GM12878 (cell line): ENCODE data around the gene DNAH9. TPM values are rescaled to one million over a fixed set of nuclear protein-coding genes. Genes with fewer than 3 reads are reported as not detected.

Experiments
- ATAC-seq: fragments of 200-7000 bp; cut with Tn5 transposase; 3 replicates; pipeline ENCODE4 v1.9.1; 2020; ENCODE audit warnings: mild to moderate bottlenecking, moderate library complexity
- BruUV-seq: library from RNA; stranded (reverse); fragments of 400-500 nt; replicated peaks from 2 replicates; lab custom pipeline; 2021; lab: Mats Ljungman, UMichigan
- CTCF ChIA-PET: fragments of 300-600 bp; sonication (Branson Sonifier 250); formaldehyde crosslinking; extraction: SDS; loops from one replicate; lab custom pipeline; 2021; ENCODE audit warnings: inconsistent platforms; lab: Yijun Ruan, JAX
- POLR2A ChIA-PET: fragments of 350-600 bp; formaldehyde crosslinking; extraction: SDS; loops from one replicate; lab custom pipeline; 2021; ENCODE audit warnings: inconsistent platforms; lab: Charles Lee
- RAD21 ChIA-PET: fragments of 300-600 bp; sonication (Branson Sonifier 250); formaldehyde crosslinking; loops from one replicate; lab custom pipeline; 2023; ENCODE audit warnings: antibody characterized with exemption; ENCODE audit not compliant: unreplicated experiment; lab: Charles Lee
- SMC1A ChIA-PET: fragments of 300-600 bp; sonication (Branson Sonifier 250); formaldehyde crosslinking; loops from one replicate; lab custom pipeline; 2023; ENCODE audit not compliant: unreplicated experiment, uncharacterized antibody; lab: Charles Lee
- DNase-seq: peaks from one replicate; pipeline ENCODE4 v3.0.0-alpha.2; 2011; ENCODE audit warnings: low read depth, low spot score
- FAIRE-seq: peaks from 3 replicates; lab custom pipeline; 2011; peaks lifted over from hg19 to GRCh38; lab: Jason Lieb, UNC
- H2AFZ ChIP-seq: 2 replicates; pipeline ENCODE4 v1.6.0; 2011; ENCODE audit warnings: low read depth, low read length, control low read depth; ENCODE audit not compliant: control insufficient read depth
- H3K27ac ChIP-seq: 2 replicates; pipeline ENCODE4 v1.5.1; 2011; ENCODE audit warnings: control low read depth; ENCODE audit not compliant: control insufficient read depth, insufficient read depth
- H3K27me3 ChIP-seq, 2 experiments: replicated peaks in 1 of 2; 2 replicates each; pipeline versions ENCODE4 v1.6.0 to v1.6.1; 2011; ENCODE audit warnings: low read length in 1 of 2; ENCODE audit not compliant: control insufficient read depth in 2 of 2, insufficient read depth in 2 of 2
- H3K36me3 ChIP-seq, 2 experiments: 2 replicates each; pipeline ENCODE4 v1.5.1; 2011; ENCODE audit warnings: low read length in 1 of 2; ENCODE audit not compliant: control insufficient read depth in 2 of 2, insufficient read depth in 2 of 2
- H3K4me1 ChIP-seq: 2 replicates; pipeline ENCODE4 v1.6.1; 2011; ENCODE audit warnings: mild to moderate bottlenecking, low read length, moderate library complexity, mixed read lengths; ENCODE audit not compliant: control insufficient read depth, insufficient read depth
- H3K4me2 ChIP-seq: 2 replicates; pipeline ENCODE4 v1.6.0; 2011; ENCODE audit warnings: control low read depth; ENCODE audit not compliant: control insufficient read depth, insufficient read depth
- H3K4me3 ChIP-seq: fragments of 200-600 bp; sonication (generic); 2 replicates; pipeline ENCODE4 v1.5.1; 2016
- H3K79me2 ChIP-seq: 2 replicates; pipeline ENCODE4 v1.6.0; 2011; ENCODE audit warnings: low read length; ENCODE audit not compliant: control insufficient read depth, insufficient read depth
- H3K9ac ChIP-seq: 2 replicates; pipeline ENCODE4 v1.8.0; 2011; ENCODE audit warnings: low read length, control low read depth, mixed read lengths; ENCODE audit not compliant: control insufficient read depth, insufficient read depth
- H3K9me3 ChIP-seq: replicated peaks from 3 replicates; pipeline ENCODE4 v1.5.1; 2011; ENCODE audit warnings: mild to moderate bottlenecking, low read length; ENCODE audit not compliant: control insufficient read depth, insufficient read depth
- H4K20me1 ChIP-seq: 2 replicates; pipeline ENCODE4 v1.6.0; 2011; ENCODE audit not compliant: control insufficient read depth, insufficient read depth
- BCL3 ChIP-seq: IDR thresholded peaks from 2 replicates; pipeline ENCODE4 v1.6.1; 2011; ENCODE audit warnings: borderline replicate concordance, low read depth, mild to moderate bottlenecking, moderate library complexity, low read length; ENCODE audit not compliant: insufficient read depth, poor library complexity, severe bottlenecking
- CHD1 ChIP-seq: IDR thresholded peaks from 2 replicates; pipeline ENCODE4 v1.6.1; 2012; ENCODE audit warnings: low read depth, low read length, improper control_type of control experiment
- FOXM1 ChIP-seq: IDR thresholded peaks from 2 replicates; pipeline ENCODE4 v1.6.1; 2012; ENCODE audit warnings: low read depth, mild to moderate bottlenecking, inconsistent platforms, low read length, moderate library complexity
- HCFC1 ChIP-seq: fragments of 150-350 bp; IDR thresholded peaks from 2 replicates; pipeline ENCODE4 v1.6.1; 2014; ENCODE audit warnings: low read length
- IRF5 ChIP-seq: fragments of 450-650 bp; IDR thresholded peaks from 2 replicates; pipeline ENCODE4 v1.6.1; 2017; ENCODE audit warnings: borderline replicate concordance
- MLLT1 ChIP-seq: fragments of 450-650 bp; IDR thresholded peaks from 2 replicates; pipeline ENCODE4 v1.6.1; 2016; ENCODE audit warnings: mild to moderate bottlenecking
- NRF1 ChIP-seq: conservative IDR thresholded peaks from 2 replicates; pipeline ENCODE4 v1.6.1; 2011; ENCODE audit warnings: mild to moderate bottlenecking, low read depth, low read length, improper control_type of control experiment
- PAX5 ChIP-seq: IDR thresholded peaks from 2 replicates; pipeline ENCODE4 v1.6.1; 2011; ENCODE audit warnings: low read depth, low read length, borderline replicate concordance
- PKNOX1 ChIP-seq: fragments of 450-650 bp; IDR thresholded peaks from 2 replicates; pipeline ENCODE4 v1.6.1; 2016; ENCODE audit warnings: mild to moderate bottlenecking
- SIN3A ChIP-seq: IDR thresholded peaks from 2 replicates; pipeline ENCODE4 v1.6.1; 2012; ENCODE audit warnings: low read depth, low read length, improper control_type of control experiment
- SMARCA5 ChIP-seq: fragments of 450-650 bp; IDR thresholded peaks from 2 replicates; pipeline ENCODE4 v1.6.1; 2017; ENCODE audit warnings: mild to moderate bottlenecking
- TCF7 ChIP-seq: IDR thresholded peaks from 2 replicates; pipeline ENCODE4 v1.6.1; 2014; ENCODE audit warnings: antibody characterized with exemption, borderline replicate concordance
- USF2 ChIP-seq: IDR thresholded peaks from 2 replicates; pipeline ENCODE4 v1.6.1; 2011; ENCODE audit warnings: low read depth, low read length, improper control_type of control experiment, borderline replicate concordance
- ZNF274 ChIP-seq: IDR thresholded peaks from one replicate; pipeline ENCODE4 v1.8.0; 2011; ENCODE audit not compliant: insufficient read length, insufficient read depth
- WGBS: methylation state at CpG from one replicate; pipeline ENCODE4 v1.1.6; 2016; ENCODE audit warnings: low lambda C conversion rate; ENCODE audit not compliant: insufficient replicate concordance, insufficient coverage; ENCODE audit errors: missing lambda C conversion rate; 5-methylcytosine and 5-hydroxymethylcytosine counted together
- in situ Hi-C: fragments of 300-500 bp; cut with MboI; formaldehyde crosslinking; loops from 9 replicates; pipeline ENCODE4 v1.14.3; 2018; ENCODE audit warnings: mixed read lengths
- intact Hi-C: fragments of 100-400 bp; cut with micrococcal nuclease; formaldehyde crosslinking; loops from one replicate; pipeline ENCODE4 v1.14.2; 2022; ENCODE audit not compliant: unreplicated experiment
- polyA plus RNA-seq, 11 experiments: library from polyadenylated mRNA; depleted of rRNA in 4 of 11; unstranded in 6 of 11; stranded (reverse) in 5 of 11; fragments of >200 nt; fragmentation: Nextera tagmentation in 4 of 11; fragmentation: Illumina TruSeq in 1 of 11; extraction: Ambion mirVana in 4 of 11; extraction: Trizol in 1 of 11; gene quantifications; 1 replicate in 1 of 11; 2 replicates in 10 of 11; pipeline versions ENCODE4 v1.2.1 to v1.2.3, GENCODE V29; 2011 to 2016; ENCODE audit warnings: inconsistent platforms in 2 of 11, missing spikeins in 2 of 11, low read depth in 1 of 11
- total RNA-seq, 4 experiments: library from RNA; depleted of rRNA in 3 of 4; stranded (reverse); fragments of >200 nt in 3 of 4; fragmentation: Illumina TruSeq in 1 of 4; extraction: Trizol in 1 of 4; gene quantifications; 2 replicates each; pipeline versions ENCODE4 v1.2.1 to v1.2.3, GENCODE V29; 2013 to 2021

DNAH9 gene
- total and polyA plus RNA-seq, 10 of the 15 experiments (the other 5 are each of a cell fraction or from before 2014, with no cell fraction given) = 0.10 to 0.40 (median 0.19) TPM; not detected in 7

- peaks cover 3% of the 10 kb centered on the region; the same call in 1 of the 2 replicates for H3K4me1 ChIP-seq
- WGBS = 2% methylated on average over 53 of the region's 74 CpGs
- peak; percentile 68 for DNase-seq
- H3K4me3 ChIP-seq = peak within 1 kb of the TSS; percentile 87
- no TSS peak for BruUV-seq
- in situ Hi-C loops (loop anchor here (10.0 kb wide), 1 partner anchor 1017 kb away; the partner anchor contains the start of gene ELAC2), intact Hi-C loops (loop anchor here (1.0 kb wide), 1 partner anchor 23 kb away; the partner anchor contains the start of gene MAP2K4)
- peak within 1 kb of the TSS; percentile 84 for H3K4me2 ChIP-seq
- ChIA-PET CTCF (interaction anchor here (0.7 to 1.5 kb wide), 10 partner anchors 9 to 1351 kb away, joined by 3 to 6 read pairs (median 3); partner anchors contain the start of gene MAP2K4), POLR2A (interaction anchor here (0.8 to 3.6 kb wide), 9 partner anchors 9 to 1021 kb away, joined by 3 to 46 read pairs (median 5); partner anchors contain the start of genes ELAC2 and MAP2K4), SMC1A (interaction anchor here (0.7 to 2.8 kb wide), 10 partner anchors 9 to 102 kb away, joined by 3 to 14 read pairs (median 5); no protein-coding TSS in a partner anchor), RAD21 (interaction anchor here (0.8 to 1.8 kb wide), 9 partner anchors 9 to 1021 kb away, joined by 3 to 20 read pairs (median 4); partner anchors contain the start of genes ELAC2 and MAP2K4)
- H4K20me1 ChIP-seq = no peaks in the 10 kb centered on the region
- peak within 1 kb of the TSS; percentile 71 for H2AFZ ChIP-seq
- ATAC-seq = peak; percentile 98
- no peaks in the 10 kb centered on the region for H3K79me2 ChIP-seq
- H3K36me3 ChIP-seq = peaks cover 0 to 5% of the 10 kb centered on the region in 2 experiments; a peak in 1 of 4 replicates
- FAIRE-seq = peak; percentile 96
- peak within 1 kb of the TSS; percentile 65 for H3K9ac ChIP-seq
- H3K27ac ChIP-seq = peak within 1 kb of the TSS; percentile 23
- H3K9me3 ChIP-seq = no peaks in the 10 kb centered on the region
- no peaks in the 10 kb centered on the region for H3K27me3 ChIP-seq
- no peak for TF ChIP-seq FOXM1
- no peak for TF ChIP-seq USF2
- TF ChIP-seq SMARCA5 = 0 out of 2 replicates have a peak, but pooled peaks have one; percentile 52
- TF ChIP-seq BCL3 = no peak
- TF ChIP-seq HCFC1 = no peak; the same call in 1 of the 2 replicates
- no peak; the same call in 1 of the 2 replicates for TF ChIP-seq SIN3A
- TF ChIP-seq NRF1 = peak; percentile 51
- TF ChIP-seq PKNOX1 = peak; percentile 78
- TF ChIP-seq TCF7 = no peak
- peak; percentile 99 for TF ChIP-seq MLLT1
- TF ChIP-seq PAX5 = no peak
- no peak for TF ChIP-seq CHD1
- no peak for TF ChIP-seq ZNF274
- no peak for TF ChIP-seq IRF5
These were observed 399.1 kb downstream of the DNAH9 start, which contains the start of gene ZNF18 for GRCh38 chr17:11997147-11997971. Gene ZNF18, minus strand, starts transcription at chr17:11997475. Its CDS starts 4,646 bp downstream, at chr17:11992829.
